K562 (cell line): Measurements from ENCODE around the gene GLIS2. TPM values are rescaled to one million over a fixed set of nuclear protein-coding genes. Genes with fewer than 3 reads are reported as not detected.

Experiments
- EP400 ChIP-seq: fragments of 450-650 bp; IDR thresholded peaks from 2 replicates; pipeline ENCODE4 v1.6.1; 2017; ENCODE audit warnings: antibody characterized with exemption, mild to moderate bottlenecking, moderate library complexity
- KLF13 ChIP-seq: fragments of 450-650 bp; IDR thresholded peaks from 2 replicates; pipeline ENCODE4 v1.6.1; 2016; ENCODE audit warnings: missing genetic modification characterization, low read depth, mild to moderate bottlenecking, missing compliant biosample characterization, moderate library complexity, borderline replicate concordance
- NFIC ChIP-seq: fragments of 450-650 bp; IDR thresholded peaks from 2 replicates; pipeline ENCODE4 v1.6.1; 2017; ENCODE audit warnings: mild to moderate bottlenecking, inconsistent platforms
- TOE1 ChIP-seq, 2 experiments: fragments of 450-650 bp in 1 of 2; sonication (generic) in 1 of 2; formaldehyde crosslinking in 1 of 2; IDR thresholded peaks; 2 replicates each; pipeline versions ENCODE4 v1.7.1 to v1.8.0; 2016 to 2022; ENCODE audit warnings: borderline replicate concordance in 2 of 2, mild to moderate bottlenecking in 2 of 2, antibody characterized with exemption in 1 of 2, inconsistent platforms in 1 of 2, low read depth in 1 of 2, missing genetic modification reagents in 1 of 2, moderate library complexity in 1 of 2
- ZBTB7A ChIP-seq: IDR thresholded peaks from 2 replicates; pipeline ENCODE4 v1.6.1; 2011; ENCODE audit warnings: low read depth, mild to moderate bottlenecking, low read length, moderate library complexity, borderline replicate concordance; ENCODE audit not compliant: control insufficient read depth
- ZKSCAN1 ChIP-seq: fragments of 150-350 bp; IDR thresholded peaks from 2 replicates; pipeline ENCODE4 v1.6.1; 2016; ENCODE audit warnings: low read depth, low read length
- polyA plus RNA-seq, 8 experiments: library from polyadenylated mRNA; depleted of rRNA in 4 of 8; stranded (reverse) in 5 of 8; unstranded in 3 of 8; fragments of >200 nt; fragmentation: Nextera tagmentation in 2 of 8; fragmentation: Illumina TruSeq in 1 of 8; extraction: Ambion mirVana in 2 of 8; extraction: Trizol in 1 of 8; gene quantifications; 2 replicates each; pipeline versions ENCODE4 v1.2.1 to v1.2.3, GENCODE V29; 2011 to 2014; ENCODE audit warnings: inconsistent platforms in 1 of 8, missing spikeins in 1 of 8
- total RNA-seq, 7 experiments: library from RNA; depleted of rRNA in 6 of 7; stranded (reverse); fragments of >200 nt in 6 of 7; fragmentation: Illumina TruSeq in 2 of 7; extraction: Trizol in 2 of 7; gene quantifications; 2 replicates each; pipeline versions ENCODE4 v1.2.1 to v1.2.3, GENCODE V29; 2011 to 2021; ENCODE audit warnings: low replicate concordance in 1 of 7
- TF ChIP-seq, protein P1 (sequence below): sonication (generic); IDR thresholded peaks from 2 replicates; pipeline ENCODE4 v1.6.1; 2016

GLIS2 gene
- total and polyA plus RNA-seq, 9 of the 15 experiments (the other 6 are each of a cell fraction or from before 2014, with no cell fraction given): 0.10 to 9.0 (median 0.57) TPM

DNA sequence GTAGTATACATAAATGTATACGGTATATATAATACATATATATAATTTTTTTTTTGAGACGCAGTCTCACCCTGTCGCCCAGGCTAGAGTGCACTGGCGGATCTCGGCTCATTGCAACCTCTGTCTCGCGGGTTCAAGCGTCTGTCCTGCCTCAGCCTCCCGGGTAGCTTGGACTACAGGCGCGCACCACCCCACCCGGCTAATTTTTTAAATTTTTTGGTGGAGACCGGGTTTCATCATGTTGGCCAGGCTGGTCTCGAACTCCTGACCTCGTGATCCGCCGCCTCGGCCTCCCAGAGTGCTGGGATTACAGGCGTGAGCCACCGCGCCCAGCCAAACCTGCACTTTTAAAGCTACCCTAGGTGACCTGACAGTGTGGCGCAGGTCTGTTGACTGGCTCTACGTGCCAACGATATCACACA is 34.5 kb downstream of the GLIS2 start (continued):
- TF ChIP-seq, protein P1, sequence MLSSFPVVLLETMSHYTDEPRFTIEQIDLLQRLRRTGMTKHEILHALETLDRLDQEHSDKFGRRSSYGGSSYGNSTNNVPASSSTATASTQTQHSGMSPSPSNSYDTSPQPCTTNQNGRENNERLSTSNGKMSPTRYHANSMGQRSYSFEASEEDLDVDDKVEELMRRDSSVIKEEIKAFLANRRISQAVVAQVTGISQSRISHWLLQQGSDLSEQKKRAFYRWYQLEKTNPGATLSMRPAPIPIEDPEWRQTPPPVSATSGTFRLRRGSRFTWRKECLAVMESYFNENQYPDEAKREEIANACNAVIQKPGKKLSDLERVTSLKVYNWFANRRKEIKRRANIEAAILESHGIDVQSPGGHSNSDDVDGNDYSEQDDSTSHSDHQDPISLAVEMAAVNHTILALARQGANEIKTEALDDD: no peak
- TF ChIP-seq TOE1 (IDR thresholded peaks at IDR 0.05; ENCODE audit: borderline replicate concordance): peak; percentile 76
- no peak for TF ChIP-seq TOE1 (CRISPR knock-in tag; IDR thresholded peaks at IDR 0.05; ENCODE audit: borderline replicate concordance, low read depth)
- TF ChIP-seq ZKSCAN1: peak; percentile 32; the same call in 1 of the 2 replicates
- no peak for TF ChIP-seq KLF13
- TF ChIP-seq EP400: peak; percentile 67; the same call in 1 of the 2 replicates
- TF ChIP-seq ZBTB7A: no peak
- no peak for TF ChIP-seq NFIC
- TF ChIP-seq, all 486 proteins: peak for 21
